Large intestine (tissue), 3 donors: ENCODE data around the gene TEAD3. TPM values are rescaled to one million over a fixed set of nuclear protein-coding genes. Genes with fewer than 3 reads are reported as not detected.

Experiments
- DNase-seq, 2 donors: peaks; one replicate each; pipeline versions ENCODE4 v3.0.0 to v3.0.0-alpha.2; 2013
- H3K27ac ChIP-seq: one replicate; pipeline ENCODE4 v1.5.1; 2013; ENCODE audit warnings: low read length
- H3K27me3 ChIP-seq: 2 replicates; pipeline ENCODE4 v1.6.1; 2013; ENCODE audit warnings: low read length; ENCODE audit not compliant: control insufficient read depth, insufficient read depth
- H3K36me3 ChIP-seq: 2 replicates; pipeline ENCODE4 v1.6.1; 2013; ENCODE audit warnings: low read length; ENCODE audit not compliant: control insufficient read depth, insufficient read depth
- H3K4me1 ChIP-seq: one replicate; pipeline ENCODE4 v1.6.1; 2013; ENCODE audit warnings: low read length; ENCODE audit not compliant: control insufficient read depth, insufficient read depth
- H3K4me3 ChIP-seq: one replicate; pipeline ENCODE4 v1.5.1; 2013; ENCODE audit warnings: low read length
- H3K9me3 ChIP-seq: one replicate; pipeline ENCODE4 v1.6.1; 2013; ENCODE audit warnings: mild to moderate bottlenecking, low read depth, low read length, moderate library complexity; ENCODE audit not compliant: control insufficient read depth
- WGBS: methylation state at CpG from one replicate; pipeline ENCODE4 v1.1.5; 2013; ENCODE audit warnings: low lambda C conversion rate; ENCODE audit not compliant: insufficient coverage; 5-methylcytosine and 5-hydroxymethylcytosine counted together
- polyA plus RNA-seq: library from polyadenylated mRNA; unstranded; fragments of 120-200 nt; gene quantifications from one replicate; pipeline ENCODE4 v1.2.1, GENCODE V29; 2013

The TEAD3 gene
- polyA plus RNA-seq, 1 donor, result 41.2 TPM

DNA sequence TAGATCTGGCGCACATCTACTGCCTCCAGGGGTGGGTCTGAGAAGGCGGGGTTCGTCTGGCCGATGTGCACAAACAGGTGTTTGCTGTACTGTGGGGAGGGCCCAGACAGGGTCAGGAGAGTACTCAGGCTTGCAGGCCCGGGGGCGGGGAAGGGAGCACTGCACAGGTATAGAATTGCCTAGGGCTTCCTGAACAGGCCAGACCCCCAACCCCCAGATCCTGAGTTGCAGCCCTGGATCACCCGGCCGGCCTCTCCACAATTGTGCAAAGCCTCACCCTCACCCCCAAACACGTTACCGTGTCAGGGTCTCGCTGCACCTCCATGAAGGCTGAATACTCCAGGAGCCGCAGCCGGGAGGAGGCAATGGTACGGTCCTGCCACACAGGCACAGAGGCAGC is 20.9 kb downstream of the TEAD3 start:
- H3K36me3 ChIP-seq, result peaks cover 82% of the 10 kb centered on the region
- peaks cover 3% of the 10 kb centered on the region for H3K4me1 ChIP-seq
- WGBS, result no CpG with 5 or more reads among the region's 14 CpGs
- no peak for DNase-seq
- no peak overlapping the region for H3K4me3 ChIP-seq
- no peaks in the 10 kb centered on the region for H3K9me3 ChIP-seq
- H3K27ac ChIP-seq, result no peak overlapping the region
- no peaks in the 10 kb centered on the region for H3K27me3 ChIP-seq

DNA sequence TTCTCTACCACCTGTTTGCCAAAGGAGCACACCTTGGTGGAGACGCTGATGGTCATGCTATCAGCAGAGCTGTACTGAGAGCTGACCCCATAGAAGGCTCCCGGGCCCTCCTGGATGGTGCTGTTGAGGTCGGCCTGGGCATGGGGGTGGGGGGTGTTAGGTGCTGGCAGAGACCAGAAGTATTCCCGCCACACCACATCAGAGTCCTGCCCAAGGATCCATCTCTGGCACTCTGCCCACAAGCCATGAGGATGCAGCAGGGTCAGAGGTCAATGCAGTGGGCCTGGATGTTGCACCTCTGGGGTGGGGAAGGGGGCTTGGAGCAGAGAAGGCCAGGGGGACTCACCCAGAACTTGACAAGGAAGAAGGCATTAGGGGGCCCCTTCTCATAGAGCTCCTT is 21.3 kb downstream of the TEAD3 start:
- H3K36me3 ChIP-seq, result peaks cover 83% of the 10 kb centered on the region

DNA sequence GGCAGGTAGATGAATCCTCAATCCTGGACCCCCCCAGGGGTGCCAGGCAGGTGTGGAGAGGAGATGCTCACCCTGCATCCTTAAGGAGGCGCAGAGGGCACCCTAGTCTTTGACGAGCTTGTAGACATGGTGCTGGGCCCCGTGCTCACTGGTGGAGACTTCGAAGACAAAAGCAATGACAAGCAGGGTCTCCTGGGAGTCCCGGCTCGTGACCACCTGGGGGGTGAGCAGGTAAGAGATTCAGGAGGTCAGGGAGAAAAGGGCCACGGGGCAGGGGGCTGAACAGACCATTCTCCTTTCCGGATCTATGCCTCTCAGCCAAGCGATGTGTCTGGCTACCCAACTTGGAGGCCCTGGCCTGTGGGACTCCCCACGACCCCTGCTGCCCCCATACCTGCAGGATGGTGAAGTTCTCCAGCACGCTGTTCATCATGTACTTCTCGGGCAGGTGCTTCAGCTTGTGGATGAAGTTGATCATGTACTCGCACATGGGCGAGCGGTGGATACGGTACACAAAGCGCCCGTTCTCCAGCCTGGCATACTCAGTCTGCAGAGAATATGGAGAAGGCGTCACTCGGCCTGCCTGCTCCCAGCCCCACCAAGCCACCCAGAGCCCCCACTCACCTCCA is 21.8 kb downstream of the TEAD3 start:
- Histone ChIP-seq H3K9me3 (no peaks in the 10 kb centered on the region), H3K4me3 (no peak overlapping the region), H3K27me3 (no peaks in the 10 kb centered on the region), H3K36me3 (peaks cover 83% of the 10 kb centered on the region), H3K4me1 (peaks cover 12% of the 10 kb centered on the region), H3K27ac (no peak overlapping the region)
- no CpG with 5 or more reads among the region's 20 CpGs for WGBS
- DNase-seq, result no peak

More for the DNA sequence above, 21.3 kb downstream of the TEAD3 start:
- Histone ChIP-seq H3K4me1 (peaks cover 8% of the 10 kb centered on the region), H3K9me3 (no peaks in the 10 kb centered on the region), H3K4me3 (no peak overlapping the region), H3K27ac (no peak overlapping the region), H3K27me3 (no peaks in the 10 kb centered on the region)
- WGBS, result no CpG with 5 or more reads among the region's 4 CpGs
- no peak for DNase-seq

DNA sequence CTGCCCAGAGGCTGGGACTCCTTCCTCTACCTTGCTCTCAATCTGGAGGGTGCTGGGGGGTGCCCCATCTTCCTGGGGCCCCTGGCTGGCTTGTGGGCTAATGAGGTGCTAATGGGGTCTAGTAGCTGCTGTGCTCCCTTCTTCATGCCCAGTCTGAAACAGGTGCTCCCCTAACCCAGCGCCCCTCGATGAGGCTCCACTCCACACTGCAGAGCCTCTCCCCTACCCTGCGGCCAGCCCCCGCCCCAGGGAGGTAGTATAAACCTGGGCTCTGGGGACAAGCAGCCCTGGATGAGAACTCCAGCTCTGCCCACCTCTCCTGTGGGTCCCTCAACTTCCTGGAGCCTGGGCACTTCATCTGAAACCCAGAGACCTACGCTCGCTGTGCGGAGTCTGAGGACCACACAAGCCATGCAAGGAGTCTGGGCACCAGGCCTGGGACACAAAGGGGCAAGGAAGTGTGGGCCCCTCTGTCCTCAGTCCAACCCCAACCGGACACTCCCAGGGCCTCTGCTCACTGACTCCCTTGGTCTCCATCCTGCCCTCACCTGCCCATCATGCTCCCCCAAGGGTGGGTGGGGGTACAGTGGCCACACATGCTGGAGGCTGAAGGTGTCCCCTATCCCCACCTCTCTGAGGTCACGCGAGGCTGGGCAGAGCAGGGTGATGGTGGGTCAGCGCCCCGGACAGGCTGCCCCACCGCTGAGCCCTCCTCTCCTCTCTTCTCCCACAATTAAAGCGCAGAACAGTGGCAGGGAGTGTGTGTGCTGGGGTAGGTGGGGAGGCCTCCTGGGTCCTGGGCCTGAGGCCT is 22.5 kb downstream of the TEAD3 start:
- peaks cover 16% of the 10 kb centered on the region for H3K4me1 ChIP-seq
- H3K27me3 ChIP-seq, result no peaks in the 10 kb centered on the region
- no peaks in the 10 kb centered on the region for H3K9me3 ChIP-seq
- no peak overlapping the region for H3K27ac ChIP-seq
- no CpG with 5 or more reads among the region's 14 CpGs for WGBS
- DNase-seq, result no peak
- H3K4me3 ChIP-seq, result no peak overlapping the region
- H3K36me3 ChIP-seq, result peaks cover 83% of the 10 kb centered on the region

DNA sequence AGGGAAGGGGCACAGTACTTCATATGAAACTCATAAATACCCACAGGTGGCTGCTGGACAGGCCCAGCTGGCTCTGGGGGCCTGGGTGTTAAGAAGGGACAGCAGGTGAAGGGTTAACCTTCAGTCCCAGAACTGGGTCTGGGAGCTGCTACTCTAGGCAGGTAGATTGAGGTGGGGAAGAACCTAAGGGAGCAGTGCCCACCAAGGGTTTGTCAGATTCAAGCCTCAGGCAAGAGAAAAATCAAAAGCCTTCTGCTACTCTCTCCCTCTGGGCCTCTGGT is 23.1 kb downstream of the TEAD3 start:
- H3K36me3 ChIP-seq, result peaks cover 86% of the 10 kb centered on the region
- H3K27me3 ChIP-seq, result no peaks in the 10 kb centered on the region
- H3K27ac ChIP-seq, result no peak overlapping the region

DNA sequence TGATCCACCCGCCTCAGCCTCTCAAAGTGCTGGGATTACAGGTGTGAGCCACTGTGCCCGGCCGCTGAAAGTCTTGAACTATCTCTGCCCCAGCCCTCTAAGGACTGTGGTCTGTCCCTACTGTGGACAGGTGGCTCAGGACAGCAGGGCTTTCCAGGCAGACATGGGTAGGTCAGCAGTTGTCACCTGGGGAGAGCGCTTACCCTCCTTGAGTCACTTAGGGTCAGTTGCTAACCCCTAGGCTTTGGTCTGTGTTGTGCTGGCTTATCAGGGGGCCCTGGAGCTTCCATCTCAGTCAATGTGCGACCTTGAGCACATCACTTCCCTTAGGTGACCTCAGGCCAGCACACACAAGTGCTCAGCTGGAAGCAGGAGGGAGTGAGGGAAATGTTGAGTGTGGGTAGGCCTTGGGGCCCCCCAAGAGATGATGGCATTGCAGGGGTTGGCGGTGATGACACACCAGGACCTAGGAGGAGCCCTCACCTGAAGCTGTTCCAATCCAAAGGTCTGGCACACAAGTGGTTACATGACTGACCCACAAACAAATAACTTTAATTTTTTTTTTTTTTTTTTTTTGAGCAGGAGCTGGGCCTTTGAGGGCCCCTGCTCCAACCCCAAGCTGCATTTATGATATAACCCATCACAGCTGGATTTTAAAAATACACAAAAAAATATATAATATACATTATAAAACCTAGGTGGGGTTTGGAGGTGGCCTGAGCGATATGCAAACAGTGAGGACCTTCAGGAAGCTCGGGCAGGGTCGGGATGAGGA is 23.6 kb downstream of the TEAD3 start:
- no peak for DNase-seq
- Histone ChIP-seq H3K9me3 (peaks cover 2% of the 10 kb centered on the region), H3K4me3 (no peak overlapping the region), H3K27me3 (no peaks in the 10 kb centered on the region), H3K4me1 (peaks cover 16% of the 10 kb centered on the region), H3K36me3 (peaks cover 81% of the 10 kb centered on the region), H3K27ac (no peak overlapping the region)
- no CpG with 5 or more reads among the region's 9 CpGs for WGBS

More for the DNA sequence above, 23.1 kb downstream of the TEAD3 start:
- Histone ChIP-seq H3K4me3 (no peak overlapping the region), H3K9me3 (no peaks in the 10 kb centered on the region), H3K4me1 (peaks cover 16% of the 10 kb centered on the region)
- DNase-seq, result no peak

DNA sequence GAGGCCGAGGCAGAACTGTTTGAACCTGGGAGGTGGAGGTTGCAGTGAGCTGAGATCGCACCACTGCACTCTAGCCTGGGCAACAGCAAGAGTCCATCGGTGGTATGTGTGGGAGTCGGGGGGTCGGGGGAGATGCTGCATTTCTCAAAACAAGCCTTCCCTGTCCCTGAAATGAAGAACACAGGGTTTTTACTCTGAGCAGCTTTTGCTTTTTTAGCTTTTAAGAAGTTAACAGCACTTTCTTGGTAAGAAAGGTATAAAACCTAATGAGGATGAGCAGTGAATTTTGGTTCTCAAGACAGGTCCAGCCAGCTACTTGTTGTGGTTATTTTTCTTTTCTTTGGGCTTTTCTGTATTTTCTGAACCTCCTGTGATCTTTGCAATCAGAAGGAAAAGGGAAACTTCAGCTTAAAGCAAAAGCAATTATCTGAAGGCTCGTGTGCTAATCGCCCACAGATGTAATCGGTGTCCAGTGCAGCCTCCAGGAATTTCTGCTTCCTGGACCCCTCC is 25.0 kb downstream of the TEAD3 start:
- peaks cover 71% of the 10 kb centered on the region for H3K36me3 ChIP-seq

DNA sequence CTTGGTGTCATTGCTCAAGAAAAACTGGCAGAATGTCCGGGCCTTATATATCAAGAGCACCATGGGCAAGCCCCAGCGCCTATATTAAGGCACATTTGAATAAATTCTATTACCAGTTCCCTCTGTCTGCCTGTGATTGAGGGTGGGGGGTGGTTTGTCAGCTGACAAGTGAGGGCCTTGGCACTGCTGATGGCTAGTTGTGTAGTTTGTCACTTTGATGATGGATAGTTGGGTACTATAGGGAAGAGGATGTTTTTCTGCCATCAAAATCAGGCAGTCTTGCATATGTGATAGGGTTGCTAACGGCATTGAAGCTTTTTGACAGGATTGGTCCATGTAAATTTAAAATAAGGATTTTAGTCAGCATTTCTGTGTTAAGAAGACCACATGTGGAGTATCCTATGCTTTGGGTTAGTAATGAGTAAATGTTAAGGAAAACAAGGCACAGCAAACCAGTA is 26.2 kb downstream of the TEAD3 start:
- Histone ChIP-seq H3K4me3 (no peak overlapping the region), H3K36me3 (peaks cover 73% of the 10 kb centered on the region), H3K4me1 (peaks cover 20% of the 10 kb centered on the region)

More for the DNA sequence above, 25.0 kb downstream of the TEAD3 start:
- no peak for DNase-seq
- no peak overlapping the region for H3K4me3 ChIP-seq
- no CpG with 5 or more reads among the region's 8 CpGs for WGBS
- H3K9me3 ChIP-seq, result peaks cover 3% of the 10 kb centered on the region
- peaks cover 20% of the 10 kb centered on the region for H3K4me1 ChIP-seq
- H3K27ac ChIP-seq, result no peak overlapping the region
- no peaks in the 10 kb centered on the region for H3K27me3 ChIP-seq

DNA sequence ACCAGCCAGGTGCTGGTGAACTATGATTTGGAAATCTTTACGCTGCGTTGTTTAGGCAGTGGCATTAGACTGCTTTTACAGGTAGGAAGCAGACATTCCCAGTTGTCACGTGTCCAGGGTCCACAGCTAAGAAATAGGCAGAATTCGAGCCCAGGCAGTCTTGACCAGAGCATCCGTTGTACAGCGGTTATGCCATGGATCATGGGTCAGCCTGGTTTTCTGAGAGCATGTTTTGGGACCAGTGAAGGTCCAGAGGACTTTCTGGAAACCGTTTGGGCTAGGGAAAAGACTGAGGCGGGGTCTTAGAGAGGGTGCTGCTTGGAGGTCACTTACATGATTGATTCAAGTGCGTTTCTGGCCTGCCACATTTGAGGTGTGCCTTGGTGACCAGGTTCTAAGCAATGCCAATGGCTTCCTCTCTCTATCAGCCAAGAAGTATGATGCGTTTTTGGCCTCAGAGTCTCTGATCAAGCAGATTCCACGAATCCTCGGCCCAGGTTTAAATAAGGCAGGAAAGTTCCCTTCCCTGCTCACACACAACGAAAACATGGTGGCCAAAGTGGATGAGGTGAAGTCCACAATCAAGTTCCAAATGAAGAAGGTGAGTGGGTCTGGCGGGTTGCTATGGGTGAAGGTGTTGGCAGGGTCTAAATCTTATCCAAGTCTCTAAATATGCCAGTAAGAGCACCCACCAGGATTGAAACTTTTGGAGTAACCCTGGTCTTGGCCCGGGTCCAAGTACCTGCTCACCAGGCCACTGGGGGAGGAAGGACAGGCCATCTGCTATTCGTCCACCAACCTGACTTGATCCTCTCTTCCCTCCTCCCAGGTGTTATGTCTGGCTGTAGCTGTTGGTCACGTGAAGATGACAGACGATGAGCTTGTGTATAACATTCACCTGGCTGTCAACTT is 26.9 kb downstream of the TEAD3 start:
- Histone ChIP-seq H3K9me3 (peaks cover 3% of the 10 kb centered on the region), H3K4me1 (peaks cover 20% of the 10 kb centered on the region), H3K27me3 (no peaks in the 10 kb centered on the region), H3K27ac (peak overlapping the region; percentile 77), H3K4me3 (peak overlapping the region; percentile 92), H3K36me3 (peaks cover 69% of the 10 kb centered on the region)
- DNase-seq, result peak in 1 of 2 donors; percentile 48
- WGBS, result no CpG with 5 or more reads among the region's 18 CpGs

More for the DNA sequence above, 26.2 kb downstream of the TEAD3 start:
- no peak for DNase-seq
- no CpG with 5 or more reads among the region's 3 CpGs for WGBS
- Histone ChIP-seq H3K27ac (peak overlapping the region; percentile 18), H3K27me3 (no peaks in the 10 kb centered on the region), H3K9me3 (peaks cover 3% of the 10 kb centered on the region)
